IPS DF 4.7 (cell line): ENCODE measurements around the gene PPP4C.

Source experiments
- DNase-seq: peaks from one replicate; pipeline ENCODE4 v3.0.0-alpha.2; 2013; ENCODE audit warnings: low spot score; ENCODE audit errors: extremely low read depth

The PPP4C gene

DNA sequence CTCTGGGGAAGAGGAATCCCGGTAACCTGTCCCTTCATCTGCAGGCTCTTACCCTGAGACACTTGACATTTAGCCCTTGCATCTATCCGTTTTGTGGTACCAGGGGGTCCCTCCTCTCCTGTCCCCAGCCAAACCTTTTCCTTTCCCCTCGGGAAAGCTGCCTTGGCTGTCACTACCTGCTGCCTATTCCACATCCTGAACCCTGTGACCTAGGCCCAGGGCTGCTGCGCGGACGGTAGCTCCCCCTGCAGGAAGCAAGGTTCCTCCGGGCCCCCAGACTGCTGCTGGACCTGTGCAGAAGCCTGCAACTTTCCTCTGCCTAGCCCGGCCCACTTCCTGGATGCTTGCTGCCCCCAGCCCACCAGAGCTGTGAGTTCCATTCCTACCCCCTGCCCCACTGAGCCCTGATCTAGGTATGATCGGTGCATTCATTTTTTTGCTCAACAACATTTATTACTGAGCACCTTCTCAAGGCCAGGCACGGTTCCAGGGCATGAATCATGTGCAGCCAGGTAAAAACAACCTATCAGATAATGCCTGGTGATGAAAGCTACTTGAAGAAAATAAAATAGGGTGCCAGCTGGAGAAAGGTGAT lies 20.7 kb upstream of the PPP4C start:
- DNase-seq = no peak

DNA sequence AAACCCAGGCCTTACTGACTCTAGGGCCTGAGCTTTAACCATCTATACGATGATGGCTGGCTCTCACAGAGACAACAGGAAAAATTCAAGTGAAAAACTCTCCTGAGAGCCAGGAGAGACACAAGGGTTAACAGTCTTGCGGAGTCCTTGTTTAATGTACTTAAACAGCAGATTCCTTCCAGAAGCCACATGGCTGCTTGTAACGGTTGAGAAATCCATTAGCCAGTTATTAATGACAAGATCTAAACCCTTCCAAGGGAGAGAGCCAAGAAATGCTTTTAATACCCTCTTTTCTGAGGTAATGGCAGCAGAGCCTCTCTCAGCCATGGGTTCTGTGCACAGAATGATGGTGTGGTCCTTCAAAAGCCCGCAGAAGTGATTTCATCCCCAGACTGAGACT lies 15.4 kb upstream of the PPP4C start:
- no peak for DNase-seq

DNA sequence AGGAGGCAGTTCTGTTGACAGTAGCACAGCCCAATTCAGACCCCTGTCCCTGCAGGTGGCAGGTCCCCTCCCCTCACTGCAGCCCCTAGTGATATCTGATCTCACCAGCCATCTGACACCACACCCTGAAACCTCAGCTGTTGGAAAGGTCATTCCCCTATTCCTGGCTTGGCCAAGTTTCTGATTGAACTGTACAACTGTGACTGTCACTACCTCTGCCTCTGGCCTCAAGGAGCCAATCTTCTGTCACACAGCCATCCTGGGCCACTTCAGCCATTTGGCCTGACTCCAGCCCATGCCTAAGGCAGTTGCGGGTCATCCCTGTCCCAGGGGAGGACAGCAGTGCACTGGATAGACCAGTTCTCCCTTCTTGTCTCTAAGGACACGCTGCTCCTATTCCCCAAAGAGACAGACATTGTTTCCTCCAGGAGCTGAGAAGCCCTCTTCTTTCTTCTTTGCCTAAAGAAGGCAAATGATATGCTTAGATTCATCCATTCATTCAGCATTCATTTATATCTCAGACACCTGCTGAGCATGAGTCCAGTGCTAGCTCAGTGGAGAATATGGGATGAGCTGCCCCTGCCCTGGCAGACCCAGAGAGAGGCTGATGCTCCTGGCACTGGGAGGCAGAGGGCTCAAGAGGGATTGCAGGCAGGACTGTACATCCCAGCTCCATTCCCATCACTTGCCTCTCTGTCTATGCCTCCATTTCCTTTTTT lies 14.8 kb upstream of the PPP4C start:
- DNase-seq = no peak

DNA sequence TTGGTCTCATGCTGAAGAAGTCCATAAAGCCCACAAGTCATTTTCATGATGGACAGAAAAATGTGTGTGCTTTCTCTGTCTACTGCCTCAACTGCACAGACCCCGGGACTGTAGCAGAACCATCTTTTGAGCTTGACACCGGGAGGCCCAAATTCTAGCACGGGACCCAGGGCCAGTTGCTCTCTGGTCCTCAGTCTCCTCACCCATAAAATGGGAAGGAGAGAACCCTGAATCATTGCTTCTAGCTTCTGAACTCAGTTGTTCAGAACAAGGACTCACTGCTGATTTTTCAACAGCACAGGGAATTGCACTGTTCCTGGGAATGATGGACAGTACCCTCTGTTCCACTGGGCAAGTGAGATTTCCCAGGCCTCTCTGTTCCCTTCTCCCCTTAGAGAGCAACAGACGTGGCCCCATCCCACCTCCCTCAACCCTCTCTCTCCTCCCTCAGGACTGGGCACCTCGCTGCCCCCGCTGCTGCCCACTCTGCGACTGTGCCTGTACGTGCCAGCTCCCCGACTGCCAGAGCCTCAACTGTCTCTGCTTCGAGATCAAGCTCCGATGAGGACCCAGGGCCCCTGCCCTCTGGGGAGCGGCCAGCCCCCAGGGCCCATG lies 12.4 kb upstream of the PPP4C start:
- no peak for DNase-seq

DNA sequence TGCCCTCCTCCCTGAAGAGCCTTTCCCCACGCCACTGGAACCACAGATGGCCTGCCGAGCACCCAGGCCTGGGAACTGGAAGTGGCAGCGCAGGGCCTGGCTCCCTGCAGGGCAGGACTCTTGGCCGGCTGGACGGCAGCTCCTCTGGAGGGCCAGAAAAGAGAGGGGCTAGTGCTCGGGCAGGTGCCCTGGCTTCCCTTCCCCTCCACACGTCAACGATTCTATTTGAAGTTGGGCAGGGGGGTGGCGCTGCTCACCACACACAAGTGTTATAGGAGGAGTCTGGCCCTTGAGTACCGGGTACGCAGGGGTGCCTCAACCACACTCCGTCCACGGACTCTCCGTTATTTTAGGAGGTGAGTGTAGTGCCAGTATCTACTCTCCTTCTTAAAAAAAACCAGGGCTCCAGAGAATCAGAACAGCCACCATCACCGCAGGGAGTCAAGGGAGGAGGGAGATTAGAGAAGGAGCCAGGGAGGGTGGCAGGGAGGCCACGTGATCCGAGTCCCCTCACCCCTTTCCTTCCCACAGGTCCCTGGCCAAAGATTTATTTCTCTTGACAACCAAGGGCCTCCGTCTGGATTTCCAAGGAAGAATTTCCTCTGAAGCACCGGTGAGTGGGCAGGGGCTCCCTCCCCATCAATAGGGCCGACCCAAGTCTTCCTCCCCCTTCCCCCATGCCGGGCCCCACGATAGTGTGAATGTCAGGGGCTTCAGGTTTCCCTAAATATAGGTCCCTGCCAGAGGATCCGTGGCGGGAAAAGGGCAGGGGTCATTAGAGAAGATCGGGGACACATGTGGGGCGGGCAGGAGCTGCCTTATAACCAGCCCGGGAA lies 11.7 kb upstream of the PPP4C start:
- no peak for DNase-seq

DNA sequence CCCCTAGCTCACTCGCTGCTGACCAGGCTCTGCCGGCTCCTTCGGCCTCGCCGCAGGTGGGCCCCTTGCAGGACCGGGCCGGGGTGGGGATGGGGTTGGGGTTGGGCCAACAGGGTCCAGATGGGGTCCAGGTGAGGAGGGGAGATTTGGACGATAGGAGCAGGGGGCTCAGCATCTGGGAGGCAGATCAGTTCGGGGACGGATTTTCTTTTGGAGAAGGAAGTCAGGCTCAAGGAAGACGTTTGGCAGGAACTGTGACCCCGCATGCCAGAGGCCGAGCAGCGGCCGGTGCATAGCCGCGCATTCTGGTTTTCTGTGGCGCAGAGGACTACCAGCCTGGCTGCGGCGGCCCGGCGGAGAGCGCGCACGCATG lies 11.1 kb upstream of the PPP4C start:
- no peak for DNase-seq

DNA sequence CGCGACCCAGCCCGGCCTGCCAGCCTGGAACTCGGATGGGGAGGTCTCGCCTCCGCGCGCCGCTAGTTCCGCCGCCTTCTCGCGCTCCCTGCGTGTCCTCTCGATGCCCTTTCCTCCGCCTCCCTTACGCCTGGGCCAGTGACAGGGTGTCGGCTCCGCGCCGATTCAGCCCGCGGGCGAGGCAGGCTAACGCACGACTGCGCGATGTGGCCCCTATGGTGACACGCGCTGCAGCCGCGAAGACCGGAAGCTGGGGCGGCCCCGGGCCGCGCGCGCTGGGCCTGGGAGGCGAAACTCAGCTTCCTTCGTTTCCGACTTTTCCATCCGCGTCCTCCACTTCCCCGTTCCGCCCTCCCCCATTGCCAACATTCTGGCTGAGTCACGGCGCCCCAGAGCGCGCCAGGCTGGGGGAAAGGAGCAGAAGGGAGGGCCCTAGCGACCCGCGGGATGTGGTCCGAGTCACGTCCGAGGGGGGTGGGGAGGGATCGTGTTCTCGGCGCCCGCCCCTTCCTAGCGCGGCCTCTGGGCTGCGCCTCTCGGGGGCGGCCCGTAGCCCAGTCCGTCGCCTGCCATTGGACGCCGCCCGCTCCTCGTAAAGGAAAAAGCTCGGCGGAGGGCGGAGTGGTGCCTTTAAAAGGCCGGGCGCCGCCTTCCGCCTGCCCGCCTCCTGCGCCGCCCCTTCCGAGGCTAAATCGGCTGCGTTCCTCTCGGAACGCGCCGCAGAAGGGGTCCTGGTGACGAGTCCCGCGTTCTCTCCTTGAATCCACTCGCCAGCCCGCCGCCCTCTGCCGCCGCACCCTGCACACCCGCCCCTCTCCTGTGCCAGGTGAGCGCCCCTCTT lies 10.5 kb upstream of the PPP4C start, which contains the start of gene ALDOA:
Gene ALDOA, plus strand, starts transcription at position 659 of the 841 bp plus-strand sequence. CDS start 1,138 bp downstream, outside the sequence.
- no peak for DNase-seq

DNA sequence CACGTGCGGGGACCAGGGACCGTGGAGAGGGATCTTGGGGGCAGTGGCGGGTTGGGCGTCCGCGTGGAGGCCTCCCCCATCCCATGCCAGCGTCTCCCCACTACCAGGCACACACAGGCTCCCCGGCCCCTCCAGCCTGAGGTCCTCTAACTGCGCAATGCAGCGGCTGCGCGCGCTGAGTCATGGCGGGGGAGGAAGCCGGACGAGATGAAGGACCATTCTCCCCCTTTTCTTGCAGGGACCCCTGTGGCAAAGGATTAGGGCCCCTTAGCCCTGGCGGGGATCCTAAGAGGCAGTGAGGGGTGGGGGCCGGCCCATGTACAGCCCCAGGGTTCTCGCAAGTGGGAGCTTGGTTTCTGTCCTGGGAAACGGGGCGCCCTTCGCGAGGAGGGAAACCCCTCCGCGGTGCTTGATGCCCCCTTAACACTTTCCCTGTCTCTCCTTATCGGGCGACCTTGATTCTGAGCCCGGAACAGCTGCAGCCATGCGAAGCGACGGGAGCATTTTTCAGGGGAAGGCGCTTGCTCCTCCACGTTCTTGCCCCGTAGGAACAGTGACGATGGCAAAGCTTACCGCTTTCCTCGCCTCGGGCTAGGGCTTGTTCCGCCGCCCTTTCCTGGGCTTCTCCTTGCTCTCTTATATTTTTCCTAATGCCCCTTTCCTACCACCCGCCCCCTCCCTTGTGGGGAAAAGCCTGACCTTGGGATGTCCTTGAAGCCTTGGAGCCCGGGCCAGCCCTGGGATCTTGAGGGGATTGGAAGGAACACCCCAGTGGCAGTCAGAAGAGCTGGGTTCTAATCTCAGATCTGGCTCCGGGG lies 9.6 kb upstream of the PPP4C start:
- DNase-seq = no peak

DNA sequence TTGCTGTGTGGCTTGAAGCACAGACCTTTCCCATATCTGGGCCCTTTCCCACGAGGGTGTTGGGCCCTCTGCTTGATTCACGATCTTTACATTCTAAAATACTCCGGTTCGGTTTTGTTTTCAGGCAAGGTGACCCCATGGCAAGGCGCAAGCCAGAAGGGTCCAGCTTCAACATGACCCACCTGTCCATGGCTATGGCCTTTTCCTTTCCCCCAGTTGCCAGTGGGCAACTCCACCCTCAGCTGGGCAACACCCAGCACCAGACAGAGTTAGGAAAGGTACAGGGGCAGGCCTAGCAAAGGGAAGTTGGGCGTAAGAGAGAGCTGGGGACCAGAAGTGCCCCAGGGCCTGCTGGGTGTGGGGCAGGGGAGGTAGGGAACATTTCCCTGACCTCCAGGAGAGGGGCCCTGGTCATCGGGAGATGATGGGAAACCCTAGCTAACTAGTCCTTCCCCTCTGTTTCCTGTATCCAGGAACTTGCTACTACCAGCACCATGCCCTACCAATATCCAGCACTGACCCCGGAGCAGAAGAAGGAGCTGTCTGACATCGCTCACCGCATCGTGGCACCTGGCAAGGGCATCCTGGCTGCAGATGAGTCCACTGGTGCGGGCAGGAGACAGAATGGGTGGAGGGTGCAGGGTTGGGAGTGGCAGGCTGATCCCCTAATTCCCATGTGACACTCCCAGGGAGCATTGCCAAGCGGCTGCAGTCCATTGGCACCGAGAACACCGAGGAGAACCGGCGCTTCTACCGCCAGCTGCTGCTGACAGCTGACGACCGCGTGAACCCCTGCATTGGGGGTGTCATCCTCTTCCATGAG lies 8.8 kb upstream of the PPP4C start:
- no peak for DNase-seq

DNA sequence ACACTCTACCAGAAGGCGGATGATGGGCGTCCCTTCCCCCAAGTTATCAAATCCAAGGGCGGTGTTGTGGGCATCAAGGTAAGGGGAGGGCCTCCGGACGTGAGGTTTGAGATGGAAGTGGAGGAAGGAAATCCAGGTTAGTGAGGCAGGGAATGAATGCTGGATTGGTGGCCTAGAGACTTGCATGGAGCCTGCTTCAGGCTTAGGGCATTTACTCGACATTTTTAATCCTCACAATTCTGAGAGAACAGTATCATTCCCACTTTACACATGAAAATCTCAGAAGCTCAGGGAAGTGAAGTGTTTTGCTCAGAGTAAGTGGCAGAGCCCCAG lies 8.2 kb upstream of the PPP4C start:
- no peak for DNase-seq

DNA sequence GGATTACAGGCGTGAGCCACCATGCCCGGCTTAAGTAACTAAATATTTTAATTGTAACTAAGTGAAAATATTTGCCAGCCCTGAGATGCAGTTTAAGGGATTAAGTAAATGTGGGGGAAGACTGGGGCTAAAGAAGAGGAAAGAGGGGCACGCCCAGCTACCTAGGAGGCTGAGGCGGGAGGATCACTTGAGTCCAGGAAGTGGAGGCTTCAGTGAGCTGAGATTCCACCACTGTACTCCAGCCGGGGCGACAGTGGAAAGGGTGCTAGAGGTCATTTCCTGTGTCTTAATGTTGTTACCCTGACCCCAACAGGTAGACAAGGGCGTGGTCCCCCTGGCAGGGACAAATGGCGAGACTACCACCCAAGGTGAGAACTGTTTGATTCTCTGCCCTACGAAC lies 7.5 kb upstream of the PPP4C start:
- no peak for DNase-seq

DNA sequence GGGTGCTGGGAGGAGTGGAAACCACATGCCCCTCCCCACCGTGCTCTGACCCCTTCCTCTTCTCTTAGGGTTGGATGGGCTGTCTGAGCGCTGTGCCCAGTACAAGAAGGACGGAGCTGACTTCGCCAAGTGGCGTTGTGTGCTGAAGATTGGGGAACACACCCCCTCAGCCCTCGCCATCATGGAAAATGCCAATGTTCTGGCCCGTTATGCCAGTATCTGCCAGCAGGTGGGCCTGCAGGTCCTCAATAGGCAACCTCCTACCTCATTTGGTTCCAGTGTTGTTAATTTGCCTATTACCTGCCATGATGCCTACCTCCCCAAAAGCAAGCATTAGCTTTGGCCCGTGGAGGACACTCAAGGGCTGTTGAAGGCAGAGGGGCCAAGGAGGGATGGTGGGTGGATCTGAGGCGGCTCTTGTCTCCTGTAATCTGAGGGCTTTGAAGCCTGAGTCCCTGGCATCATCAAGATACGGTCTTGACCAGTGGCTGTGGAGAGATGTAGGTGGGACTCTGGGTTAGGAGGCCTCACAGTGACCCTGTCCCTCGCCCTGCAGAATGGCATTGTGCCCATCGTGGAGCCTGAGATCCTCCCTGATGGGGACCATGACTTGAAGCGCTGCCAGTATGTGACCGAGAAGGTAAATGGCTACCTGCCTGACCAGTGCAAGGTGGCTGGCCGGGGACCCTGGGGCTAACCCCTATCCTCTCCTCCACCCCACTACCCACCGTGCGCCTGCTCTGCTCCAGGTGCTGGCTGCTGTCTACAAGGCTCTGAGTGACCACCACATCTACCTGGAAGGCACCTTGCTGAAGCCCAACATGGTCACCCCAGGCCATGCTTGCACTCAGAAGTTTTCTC lies 6.8 kb upstream of the PPP4C start:
- DNase-seq = no peak

DNA sequence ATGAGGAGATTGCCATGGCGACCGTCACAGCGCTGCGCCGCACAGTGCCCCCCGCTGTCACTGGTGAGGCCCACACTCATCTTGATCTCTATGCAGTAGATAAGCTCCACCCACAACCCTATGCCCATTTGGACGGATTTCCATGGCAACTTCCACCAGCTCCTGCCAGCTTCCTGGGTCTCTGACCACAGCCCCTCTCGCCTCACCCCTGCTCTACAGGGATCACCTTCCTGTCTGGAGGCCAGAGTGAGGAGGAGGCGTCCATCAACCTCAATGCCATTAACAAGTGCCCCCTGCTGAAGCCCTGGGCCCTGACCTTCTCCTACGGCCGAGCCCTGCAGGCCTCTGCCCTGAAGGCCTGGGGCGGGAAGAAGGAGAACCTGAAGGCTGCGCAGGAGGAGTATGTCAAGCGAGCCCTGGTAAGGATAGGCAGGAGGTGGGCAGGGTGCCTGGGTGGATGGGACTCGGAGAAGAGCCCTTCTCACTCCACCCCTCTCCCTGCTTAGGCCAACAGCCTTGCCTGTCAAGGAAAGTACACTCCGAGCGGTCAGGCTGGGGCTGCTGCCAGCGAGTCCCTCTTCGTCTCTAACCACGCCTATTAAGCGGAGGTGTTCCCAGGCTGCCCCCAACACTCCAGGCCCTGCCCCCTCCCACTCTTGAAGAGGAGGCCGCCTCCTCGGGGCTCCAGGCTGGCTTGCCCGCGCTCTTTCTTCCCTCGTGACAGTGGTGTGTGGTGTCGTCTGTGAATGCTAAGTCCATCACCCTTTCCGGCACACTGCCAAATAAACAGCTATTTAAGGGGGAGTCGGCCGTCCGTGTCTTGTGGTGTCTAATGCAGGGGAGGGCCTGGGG lies 6.0 kb upstream of the PPP4C start:
- no peak for DNase-seq

DNA sequence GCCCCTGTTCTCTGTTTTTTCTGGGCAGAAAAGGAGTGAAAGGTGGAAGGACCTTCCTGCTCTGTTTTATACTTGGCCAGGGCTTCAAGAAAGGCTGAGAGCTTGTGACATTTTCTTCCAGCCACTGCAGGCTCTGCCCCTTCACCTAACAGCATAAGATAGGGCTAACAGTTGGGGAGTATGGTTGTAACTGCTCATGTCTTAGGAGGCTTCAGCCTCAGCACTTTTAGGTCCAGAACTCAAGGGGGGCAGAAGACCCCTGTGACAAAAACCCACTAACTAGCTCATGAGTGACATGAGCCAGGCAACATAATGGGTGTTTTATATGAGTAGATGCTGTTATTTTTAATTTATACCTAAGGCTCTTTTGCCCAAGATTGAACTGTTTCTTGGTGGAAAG lies 5.3 kb upstream of the PPP4C start:
- DNase-seq = no peak

DNA sequence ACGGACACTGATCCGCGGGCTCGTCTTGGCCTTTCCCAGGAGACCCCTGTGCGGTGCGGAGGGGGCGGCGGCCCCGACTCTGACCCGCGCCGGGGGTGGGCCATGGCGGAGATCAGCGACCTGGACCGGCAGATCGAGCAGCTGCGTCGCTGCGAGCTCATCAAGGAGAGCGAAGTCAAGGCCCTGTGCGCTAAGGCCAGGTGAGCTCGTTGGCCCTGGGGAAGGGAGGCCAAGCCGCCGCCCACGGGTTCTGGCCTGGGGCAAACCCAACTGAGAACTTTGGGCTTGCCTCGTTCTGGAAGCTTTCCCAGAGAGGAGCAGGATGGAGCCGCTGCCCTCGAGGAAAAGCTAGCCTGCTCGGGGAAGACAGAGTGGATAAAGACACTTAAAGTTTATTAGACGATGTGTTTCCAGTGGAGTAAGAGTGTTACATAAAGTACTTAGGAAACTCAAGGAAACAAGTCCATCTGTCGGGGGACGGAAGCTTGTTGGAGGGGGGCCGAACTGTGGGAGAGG lies 540 bp downstream of the PPP4C start:
- DNase-seq = no peak

DNA sequence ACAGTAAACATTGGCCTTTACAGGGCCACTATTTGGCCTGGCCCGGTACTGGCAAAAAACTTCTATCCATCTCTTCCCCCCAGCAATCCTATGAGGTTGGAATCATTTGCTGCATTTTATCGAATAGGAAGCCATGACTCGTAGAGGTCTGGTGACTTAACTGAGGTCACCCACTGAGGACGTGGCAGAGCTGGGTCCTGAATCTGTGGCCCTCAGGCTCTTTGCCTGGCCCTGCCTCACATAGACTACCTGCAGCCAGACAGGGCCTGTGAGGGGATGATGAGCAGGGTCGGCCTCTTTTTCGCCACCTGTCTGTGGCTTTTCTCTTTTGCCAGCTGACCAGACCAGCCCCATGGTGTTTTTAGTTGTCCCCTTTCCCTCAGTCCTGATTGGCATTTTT lies 1.9 kb downstream of the PPP4C start:
- DNase-seq = no peak

DNA sequence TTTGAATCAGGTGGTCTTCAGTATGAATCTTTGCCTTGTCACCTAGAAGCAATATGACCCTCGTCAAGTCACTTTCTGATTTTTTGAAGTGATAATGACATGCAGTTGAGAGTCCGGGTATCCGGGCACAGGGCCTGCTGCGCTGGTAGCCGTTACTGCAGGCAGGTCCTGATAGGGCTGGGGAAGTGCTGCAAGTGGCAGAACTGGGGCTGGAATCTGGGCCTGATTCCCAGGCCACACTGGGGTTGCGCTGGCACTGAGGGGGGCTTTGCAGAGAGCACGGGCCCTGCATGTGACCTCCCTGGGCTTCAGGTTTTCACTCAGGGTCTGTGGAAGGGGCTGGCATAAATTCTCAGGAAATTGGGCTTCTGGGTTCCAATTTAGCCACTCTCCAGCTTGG lies 3.0 kb downstream of the PPP4C start:
- DNase-seq = no peak
